Measurements from ENCODE around the gene BAZ2B. TPM values are rescaled to one million over a fixed set of nuclear protein-coding genes. Genes with fewer than 3 reads are reported as not detected.

BAZ2B gene
- total and polyA plus RNA-seq, 12 donors = 18.9 to 137 (median 68.0) TPM

DNA sequence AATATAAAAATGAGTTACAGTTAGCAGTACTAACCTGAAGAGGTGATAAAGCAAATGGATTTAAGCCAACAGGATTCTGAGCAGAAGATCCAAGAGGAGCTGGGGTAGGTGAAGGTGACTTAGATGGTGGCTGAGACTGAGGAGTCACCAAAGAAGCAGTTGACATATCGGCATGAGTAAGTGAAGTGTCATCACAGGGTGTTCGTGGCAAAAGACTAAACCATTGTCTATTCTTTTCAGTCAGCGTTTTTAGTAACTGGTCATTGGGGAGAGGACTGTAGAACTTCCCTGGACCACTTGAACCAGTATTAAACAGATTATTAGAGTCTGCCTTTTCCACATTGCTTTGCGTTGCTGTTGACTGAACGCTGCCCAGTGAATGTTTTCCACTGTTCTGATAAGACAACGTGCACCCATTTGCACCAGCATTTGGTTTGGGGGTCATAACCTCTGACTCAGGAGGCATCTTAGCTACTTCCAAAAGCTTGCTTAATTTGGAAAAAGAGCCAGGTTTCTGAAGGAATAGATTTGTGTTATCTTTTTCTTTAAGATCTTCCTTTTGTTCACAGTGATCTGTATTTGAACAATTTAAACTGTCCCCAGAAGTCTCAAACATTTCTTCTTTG lies 266.6 kb downstream of the BAZ2B start:
- peaks cover 0 to 33% of the 10 kb centered on the region in 2 donors for H3K36me3 ChIP-seq (replicated peaks in 1 of 2)
- H3K27ac ChIP-seq = no peak overlapping the region
- no peak overlapping the region for H3K4me3 ChIP-seq
- TF ChIP-seq, protein P1, sequence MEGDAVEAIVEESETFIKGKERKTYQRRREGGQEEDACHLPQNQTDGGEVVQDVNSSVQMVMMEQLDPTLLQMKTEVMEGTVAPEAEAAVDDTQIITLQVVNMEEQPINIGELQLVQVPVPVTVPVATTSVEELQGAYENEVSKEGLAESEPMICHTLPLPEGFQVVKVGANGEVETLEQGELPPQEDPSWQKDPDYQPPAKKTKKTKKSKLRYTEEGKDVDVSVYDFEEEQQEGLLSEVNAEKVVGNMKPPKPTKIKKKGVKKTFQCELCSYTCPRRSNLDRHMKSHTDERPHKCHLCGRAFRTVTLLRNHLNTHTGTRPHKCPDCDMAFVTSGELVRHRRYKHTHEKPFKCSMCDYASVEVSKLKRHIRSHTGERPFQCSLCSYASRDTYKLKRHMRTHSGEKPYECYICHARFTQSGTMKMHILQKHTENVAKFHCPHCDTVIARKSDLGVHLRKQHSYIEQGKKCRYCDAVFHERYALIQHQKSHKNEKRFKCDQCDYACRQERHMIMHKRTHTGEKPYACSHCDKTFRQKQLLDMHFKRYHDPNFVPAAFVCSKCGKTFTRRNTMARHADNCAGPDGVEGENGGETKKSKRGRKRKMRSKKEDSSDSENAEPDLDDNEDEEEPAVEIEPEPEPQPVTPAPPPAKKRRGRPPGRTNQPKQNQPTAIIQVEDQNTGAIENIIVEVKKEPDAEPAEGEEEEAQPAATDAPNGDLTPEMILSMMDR (IDR thresholded peaks at IDR 0.05) = no peak
- TF ChIP-seq POLR2A (IDR thresholded peaks at IDR 0.05) = no peak
- no peaks in the 10 kb centered on the region for H3K27me3 ChIP-seq
- H3K9me3 ChIP-seq (replicated peaks in 1 of 3) = no peaks in the 10 kb centered on the region
- WGBS, 4 donors = 79 to 92% (median 85%) methylated on average over 6 of the region's 6 CpGs
- intact Hi-C loops (cut with DNase I) = no loop called here
- H3K4me1 ChIP-seq (replicated peaks in 1 of 2) = peaks cover 0 to 7% of the 10 kb centered on the region in 2 donors
- no peak for DNase-seq

DNA sequence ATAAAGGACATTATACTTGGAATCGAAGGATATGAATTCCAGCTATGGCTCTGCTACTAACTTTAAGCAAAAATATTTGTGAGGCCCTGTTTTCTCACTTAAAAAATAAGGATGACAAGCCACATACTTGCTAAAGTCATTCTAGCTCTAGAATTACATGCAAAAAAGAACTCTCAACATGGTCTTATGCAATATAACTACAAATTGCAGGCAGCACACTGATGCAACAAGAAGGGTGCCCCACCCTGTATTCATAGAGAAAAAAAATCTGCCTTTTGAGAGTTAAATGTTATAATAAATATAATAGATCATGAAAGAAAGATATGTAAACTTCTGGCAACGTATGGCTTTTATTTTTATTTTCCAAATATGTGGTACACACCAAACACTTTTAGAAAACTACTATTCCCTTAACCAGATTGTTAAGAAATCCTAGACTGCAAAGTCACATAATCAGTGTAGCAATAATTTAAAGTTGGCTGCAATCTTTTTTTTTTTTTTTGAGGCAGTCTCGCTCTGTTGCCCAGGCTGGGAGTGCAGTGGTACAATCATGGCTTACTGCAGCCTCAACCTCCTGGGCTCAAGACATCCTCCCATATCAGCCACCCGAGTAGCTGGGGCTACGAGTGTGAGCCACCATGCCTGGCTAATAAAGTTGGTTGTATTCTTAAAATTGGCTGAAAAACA lies 289.6 kb downstream of the BAZ2B start:
- 90 to 94% (median 91%) methylated on average over 5 of the region's 5 CpGs for WGBS, 4 donors
- H3K27ac ChIP-seq = no peak overlapping the region
- H3K36me3 ChIP-seq (replicated peaks in 1 of 2) = peaks cover 0 to 43% of the 10 kb centered on the region in 2 donors
- no peak for DNase-seq
- H3K9me3 ChIP-seq (replicated peaks in 1 of 3) = no peaks in the 10 kb centered on the region
- TF ChIP-seq, protein P1 (IDR thresholded peaks at IDR 0.05) = no peak
- no peak for TF ChIP-seq POLR2A (IDR thresholded peaks at IDR 0.05)
- intact Hi-C loops (cut with DNase I) = no loop called here
- H3K4me1 ChIP-seq (replicated peaks in 1 of 2) = no peaks in the 10 kb centered on the region
- no peaks in the 10 kb centered on the region for H3K27me3 ChIP-seq
- H3K4me3 ChIP-seq = no peak overlapping the region

DNA sequence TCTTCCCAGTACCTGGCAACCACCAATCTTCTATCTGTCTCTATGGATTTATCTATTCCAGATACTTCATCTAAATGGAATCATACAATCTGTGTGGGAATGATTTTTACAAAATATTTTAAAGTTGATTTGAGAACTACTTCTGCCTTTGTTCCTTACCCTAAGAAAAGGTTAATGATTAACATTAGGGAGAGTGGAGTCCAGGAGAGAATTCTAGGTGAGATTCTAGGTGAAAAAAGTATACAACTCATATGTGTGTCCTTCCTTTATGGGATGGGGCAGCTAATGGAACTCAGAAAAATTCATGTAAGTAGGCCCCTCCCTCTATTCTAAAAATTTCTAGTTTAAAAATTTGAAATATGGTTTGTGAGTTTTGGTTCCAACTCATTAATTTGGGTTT lies 293.9 kb downstream of the BAZ2B start:
- no peak for TF ChIP-seq POLR2A (IDR thresholded peaks at IDR 0.05)
- TF ChIP-seq, protein P1 (IDR thresholded peaks at IDR 0.05) = no peak
- no peak overlapping the region for H3K27ac ChIP-seq
- no peak overlapping the region for H3K4me3 ChIP-seq
- peaks cover 0 to under 1% of the 10 kb centered on the region in 2 donors for H3K4me1 ChIP-seq (replicated peaks in 1 of 2)
- no peaks in the 10 kb centered on the region for H3K27me3 ChIP-seq
- intact Hi-C loops (cut with DNase I) = no loop called here
- no peaks in the 10 kb centered on the region for H3K9me3 ChIP-seq (replicated peaks in 1 of 3)
- no peak for DNase-seq
- peaks cover 0 to 25% of the 10 kb centered on the region in 2 donors for H3K36me3 ChIP-seq (replicated peaks in 1 of 2)

DNA sequence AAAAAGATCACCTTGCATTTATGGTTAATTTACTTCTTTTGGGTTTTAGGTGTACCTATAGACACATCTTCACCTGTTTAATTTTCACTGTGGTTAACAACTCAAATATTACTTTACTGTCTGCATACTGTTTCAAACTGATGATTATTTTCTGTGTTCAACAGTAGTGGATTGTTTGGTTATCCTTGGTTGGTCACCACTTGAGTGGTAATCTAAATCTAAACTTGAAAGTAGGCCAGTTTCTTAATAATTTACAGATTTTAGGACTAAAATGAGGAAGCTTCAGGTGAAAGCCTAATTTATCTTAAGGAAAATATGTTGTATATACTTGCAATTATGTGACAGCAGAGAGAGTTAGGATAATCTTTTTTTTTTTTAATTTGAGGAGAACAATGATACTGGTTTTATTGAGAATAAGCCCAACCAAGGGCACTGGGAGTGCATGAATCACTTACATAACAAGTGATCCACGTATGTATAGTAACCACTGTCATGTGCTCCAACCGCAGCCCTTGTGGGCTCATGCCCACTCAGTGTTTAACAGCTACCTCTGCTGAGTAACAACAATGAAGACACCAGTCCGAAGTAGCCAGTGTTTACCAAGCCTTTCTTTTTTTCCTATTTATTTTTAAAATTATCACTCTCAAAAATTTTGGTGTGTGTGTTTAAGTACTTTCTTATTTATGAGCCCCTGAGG lies 298.8 kb downstream of the BAZ2B start:
- Histone ChIP-seq H3K4me3 (no peak overlapping the region), H3K4me1 (replicated peaks in 1 of 2) (peaks cover 4 to 6% of the 10 kb centered on the region in 2 donors), H3K36me3 (replicated peaks in 1 of 2) (peaks cover 0 to 15% of the 10 kb centered on the region in 2 donors), H3K27ac (no peak overlapping the region), H3K27me3 (no peaks in the 10 kb centered on the region), H3K9me3 (replicated peaks in 1 of 3) (no peaks in the 10 kb centered on the region)
- intact Hi-C loops (cut with DNase I) = no loop called here
- no peak for TF ChIP-seq POLR2A (IDR thresholded peaks at IDR 0.05)
- TF ChIP-seq, protein P1 (IDR thresholded peaks at IDR 0.05) = no peak
- no peak for DNase-seq
- WGBS, 4 donors = 80 to 86% (median 84%) methylated on average over 3 of the region's 3 CpGs

Data from adrenal gland (tissue), 12 donors.